Activated T-cell treated with anti-CD3 and anti-CD28 coated beads for 1 hour (primary cell): ENCODE data around the gene MYBPC1.
"Not testable (repeated sequence)": the region's sequence is repeated elsewhere in the genome, so short reads cannot be mapped to it uniquely, and the experiment has no call there.

Source experiments
- DNase-seq: peaks from one replicate; pipeline ENCODE4 v3.0.0-alpha.2; 2020; ENCODE audit warnings: low read depth

The MYBPC1 gene

GRCh38 chr12:101653503-101653902, 58.7 kb downstream of the MYBPC1 start:
- no peak for DNase-seq

- no peak for DNase-seq
These were observed 59.7 kb downstream of the MYBPC1 start for GRCh38 chr12:101654442-101654841.

GRCh38 chr12:101655393-101655792, 60.6 kb downstream of the MYBPC1 start:
- no peak for DNase-seq

GRCh38 chr12:101660662-101661061, 65.9 kb downstream of the MYBPC1 start:
- DNase-seq = not testable (repeated sequence)

- no peak for DNase-seq
These were observed 68.5 kb downstream of the MYBPC1 start for GRCh38 chr12:101663298-101663697.

- no peak for DNase-seq
These were observed 70.2 kb downstream of the MYBPC1 start for GRCh38 chr12:101664992-101665391.

- no peak for DNase-seq
These were observed 71.4 kb downstream of the MYBPC1 start for GRCh38 chr12:101666052-101666728.

- no peak for DNase-seq
These were observed 72.8 kb downstream of the MYBPC1 start for GRCh38 chr12:101667591-101667990.

- no peak for DNase-seq
These were observed 75.4 kb downstream of the MYBPC1 start for GRCh38 chr12:101670007-101670671.

- no peak for DNase-seq
These were observed 76.5 kb downstream of the MYBPC1 start for GRCh38 chr12:101671157-101671791.

- DNase-seq = no peak
These were observed 77.1 kb downstream of the MYBPC1 start for GRCh38 chr12:101671833-101672232.

- DNase-seq = no peak
These were observed 80.8 kb downstream of the MYBPC1 start for GRCh38 chr12:101675555-101675954.

GRCh38 chr12:101676497-101676896, 81.7 kb downstream of the MYBPC1 start:
- DNase-seq = not testable (repeated sequence)

- DNase-seq = no peak
These were observed 83.3 kb downstream of the MYBPC1 start for GRCh38 chr12:101678081-101678480.

GRCh38 chr12:101680240-101680639, 85.5 kb downstream of the MYBPC1 start:
- DNase-seq = no peak

GRCh38 chr12:101680647-101681046, 85.9 kb downstream of the MYBPC1 start:
- no peak for DNase-seq

- DNase-seq = not testable (repeated sequence)
These were observed 86.9 kb downstream of the MYBPC1 start for GRCh38 chr12:101681627-101682026.

- no peak for DNase-seq
These were observed 90.3 kb downstream of the MYBPC1 start for GRCh38 chr12:101685092-101685491.

GRCh38 chr12:101686176-101686575, 91.4 kb downstream of the MYBPC1 start:
- DNase-seq = no peak

GRCh38 chr12:101690544-101691098, 95.8 kb downstream of the MYBPC1 start:
- DNase-seq = no peak

GRCh38 chr12:101691503-101692096, 96.8 kb downstream of the MYBPC1 start:
- DNase-seq = no peak

- no peak for DNase-seq
These were observed 99.6 kb downstream of the MYBPC1 start for GRCh38 chr12:101694297-101694848.
